Mucosa of descending colon (tissue), 3 donors: Measurements from ENCODE around the gene LRR1. TPM values are rescaled to one million over a fixed set of nuclear protein-coding genes. Genes with fewer than 3 reads are reported as not detected.
A peak's percentile ranks its signal among the peaks of the same experiment; 100 is the strongest.

Experiments used
- ATAC-seq: fragments of 200-7000 bp; cut with Tn5 transposase; one replicate; pipeline ENCODE4 v1.9.1; 2020; ENCODE audit warnings: mild to moderate bottlenecking, moderate library complexity
- DNase-seq, 3 donors: peaks; one replicate each; pipeline ENCODE4 v3.0.0-alpha.2; 2020
- H3K36me3 ChIP-seq: fragments of 200-600 bp; one replicate; pipeline ENCODE4 v1.8.0; 2021; ENCODE audit warnings: low read depth, mild to moderate bottlenecking
- H3K4me1 ChIP-seq: fragments of 200-600 bp; one replicate; pipeline ENCODE4 v1.8.0; 2021; ENCODE audit warnings: low read depth, mild to moderate bottlenecking
- H3K4me3 ChIP-seq: fragments of 200-600 bp; one replicate; pipeline ENCODE4 v1.8.0; 2021; ENCODE audit warnings: mild to moderate bottlenecking
- H3K9me3 ChIP-seq: fragments of 200-600 bp; one replicate; pipeline ENCODE4 v1.8.0; 2021; ENCODE audit warnings: mild to moderate bottlenecking
- CTCF ChIP-seq: fragments of 200-600 bp; IDR thresholded peaks from one replicate; pipeline ENCODE4 v1.8.0; 2022; ENCODE audit warnings: antibody characterized with exemption, mild to moderate bottlenecking
- intact Hi-C, 2 donors: fragments of 100-400 bp; cut with DNase I in 1 of 2; cut with micrococcal nuclease in 1 of 2; formaldehyde crosslinking; loops; one replicate each; pipeline versions ENCODE4 v1.11.0 to v1.11.1; 2022; cut with DNase I, micrococcal nuclease
- total RNA-seq, 3 donors: library from RNA; stranded (reverse); fragmentation: NEBNext Ultra II Directional in 2 of 3; extraction: Animal tissue kit (Norgen Biotek cat#: 25700) in 2 of 3; gene quantifications; one replicate each; pipeline versions ENCODE4 v1.2.1 to v1.2.4, GENCODE V29; 2021 to 2023
- donor health status: DM: no; HTN: no; CAD: no; lungs with moderate emphysema.
- donor health status: DM: no; HTN: no; CAD: no.
- donor health status: DM: no; HTN: yes; CAD: no.

LRR1 gene
- total RNA-seq, 3 donors from 2014 or later, result 15.3 to 19.7 (median 17.5) TPM

- no peak overlapping the region for H3K4me3 ChIP-seq
- H3K36me3 ChIP-seq, result no peaks in the 10 kb centered on the region
- no peaks in the 10 kb centered on the region for H3K9me3 ChIP-seq
- intact Hi-C loops, result no loop called here
- no peaks in the 10 kb centered on the region for H3K4me1 ChIP-seq
- ATAC-seq (no peak), DNase-seq (no peak)
- TF ChIP-seq CTCF, result no peak
Measured at GRCh38 chr14:49574038-49574437, 24.7 kb upstream of the LRR1 start.

GRCh38 chr14:49578141-49578540 is 20.6 kb upstream of the LRR1 start:
- intact Hi-C loops, result no loop called here
- Histone ChIP-seq H3K9me3 (no peaks in the 10 kb centered on the region), H3K4me1 (no peaks in the 10 kb centered on the region), H3K36me3 (no peaks in the 10 kb centered on the region), H3K4me3 (no peak overlapping the region)
- ATAC-seq (no peak), DNase-seq (no peak)
- no peak for TF ChIP-seq CTCF

GRCh38 chr14:49579841-49580240 is 18.9 kb upstream of the LRR1 start:
- Histone ChIP-seq H3K4me3 (no peak overlapping the region), H3K4me1 (peaks cover 14% of the 10 kb centered on the region), H3K36me3 (no peaks in the 10 kb centered on the region), H3K9me3 (no peaks in the 10 kb centered on the region)
- ATAC-seq, result peak; percentile 20
- intact Hi-C loops, result no loop called here
- no peak for TF ChIP-seq CTCF
- no peak for DNase-seq

GRCh38 chr14:49581209-49582112 is 17.3 kb upstream of the LRR1 start:
- intact Hi-C loops, result no loop called here
- H3K4me1 ChIP-seq, result peaks cover 14% of the 10 kb centered on the region
- H3K9me3 ChIP-seq, result no peaks in the 10 kb centered on the region
- DNase-seq, result no peak
- no peak overlapping the region for H3K4me3 ChIP-seq
- no peak for ATAC-seq
- TF ChIP-seq CTCF, result no peak
- H3K36me3 ChIP-seq, result peaks cover 4% of the 10 kb centered on the region

- no peak for TF ChIP-seq CTCF
- H3K4me1 ChIP-seq, result peaks cover 14% of the 10 kb centered on the region
- DNase-seq (no peak), ATAC-seq (no peak)
- H3K4me3 ChIP-seq, result no peak overlapping the region
- peaks cover 4% of the 10 kb centered on the region for H3K36me3 ChIP-seq
- H3K9me3 ChIP-seq, result no peaks in the 10 kb centered on the region
- intact Hi-C loops, result no loop called here
Measured at GRCh38 chr14:49582113-49582977, 16.4 kb upstream of the LRR1 start.
